Measurements from ENCODE around the gene NUDT12. TPM values are rescaled to one million over a fixed set of nuclear protein-coding genes. Genes with fewer than 3 reads are reported as not detected.

Gene NUDT12
- total RNA-seq, 1 experiment from 2014 or later: 11.3 TPM

DNA sequence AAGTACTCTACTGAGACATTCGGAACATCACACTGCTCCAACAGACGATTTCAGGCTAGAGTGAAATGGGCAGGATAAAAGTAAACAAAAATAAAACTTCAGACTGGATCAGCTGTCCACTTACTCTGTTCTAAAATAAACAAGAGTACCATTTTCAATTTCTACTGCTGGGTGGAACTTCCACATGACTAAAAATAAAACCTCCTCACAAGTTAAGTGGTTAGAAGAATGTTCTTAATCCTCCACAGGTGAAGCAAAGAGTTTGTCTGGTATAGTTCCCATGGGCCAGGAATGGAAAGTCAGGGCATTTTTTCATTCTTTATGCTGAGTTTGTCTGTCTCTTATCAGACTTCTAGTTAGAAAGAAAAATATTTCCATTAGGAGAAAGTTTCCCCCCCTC is 15.7 kb downstream of the NUDT12 start:
- no peak overlapping the region for H2BK120ac ChIP-seq (ENCODE audit: low read depth, low read length, poor library complexity, severe bottlenecking)
- no peak overlapping the region for H3K56ac ChIP-seq (ENCODE audit: insufficient read length, low read depth, low read length)
- Mint-ChIP-seq H3K4me3 (no peak overlapping the region), H3K27me3 (ENCODE audit: low read depth) (no peaks in the 10 kb centered on the region), H3K27ac (no peak overlapping the region; a peak in 1 of 7 replicates), H3K36me3 (ENCODE audit: insufficient read depth in 1 of 3, low read depth in 3 of 3) (peaks cover 0 to 15% (median 13%) of the 10 kb centered on the region in 3 experiments; a peak in 5 of 7 replicates), H3K9me3 (no peaks in the 10 kb centered on the region), H3K4me1 (no peaks in the 10 kb centered on the region)
- no peak overlapping the region for H3K4me2 ChIP-seq (ENCODE audit: insufficient read depth, insufficient read length, low read length)
- H3T11ph ChIP-seq (ENCODE audit: low read length): no peak overlapping the region
- no peak overlapping the region for H2BK5ac ChIP-seq (ENCODE audit: insufficient read length, low read length)
- H2BK12ac ChIP-seq (ENCODE audit: insufficient read length, low read depth, low read length): no peak overlapping the region
- H3K9ac ChIP-seq (ENCODE audit: extremely low read depth, insufficient read length, low read length): no peak overlapping the region
- no peak overlapping the region for H3K14ac ChIP-seq (ENCODE audit: insufficient read depth, low read length)
- H3K23ac ChIP-seq (ENCODE audit: insufficient read length, low read depth, low read length): no peak overlapping the region
- no peak for DNase-seq
- no peak overlapping the region for H3K4ac ChIP-seq (ENCODE audit: low read depth, low read length)
- no peak overlapping the region for H4K5ac ChIP-seq (ENCODE audit: insufficient read length, low read depth, low read length)
- no peaks in the 10 kb centered on the region for H4K20me1 ChIP-seq (ENCODE audit: control insufficient read depth, insufficient read depth, insufficient read length)
- no peak overlapping the region for H2BK15ac ChIP-seq (ENCODE audit: low read depth, low read length)
- H3K9me3 ChIP-seq (ENCODE audit: control insufficient read depth, low read depth, low read length): no peaks in the 10 kb centered on the region
- H3K4me1 ChIP-seq (ENCODE audit: insufficient read depth, low read length): no peaks in the 10 kb centered on the region
- H2AK5ac ChIP-seq (ENCODE audit: insufficient read length, low read length): no peak overlapping the region
- H4K8ac ChIP-seq (replicated peaks; ENCODE audit: insufficient read length, low read depth, low read length): no peak overlapping the region
- H4K91ac ChIP-seq (ENCODE audit: insufficient read length, low read depth, low read length): no peak overlapping the region
- no peak overlapping the region for H2AFZ ChIP-seq (ENCODE audit: low read length)
- TF ChIP-seq, protein P1, sequence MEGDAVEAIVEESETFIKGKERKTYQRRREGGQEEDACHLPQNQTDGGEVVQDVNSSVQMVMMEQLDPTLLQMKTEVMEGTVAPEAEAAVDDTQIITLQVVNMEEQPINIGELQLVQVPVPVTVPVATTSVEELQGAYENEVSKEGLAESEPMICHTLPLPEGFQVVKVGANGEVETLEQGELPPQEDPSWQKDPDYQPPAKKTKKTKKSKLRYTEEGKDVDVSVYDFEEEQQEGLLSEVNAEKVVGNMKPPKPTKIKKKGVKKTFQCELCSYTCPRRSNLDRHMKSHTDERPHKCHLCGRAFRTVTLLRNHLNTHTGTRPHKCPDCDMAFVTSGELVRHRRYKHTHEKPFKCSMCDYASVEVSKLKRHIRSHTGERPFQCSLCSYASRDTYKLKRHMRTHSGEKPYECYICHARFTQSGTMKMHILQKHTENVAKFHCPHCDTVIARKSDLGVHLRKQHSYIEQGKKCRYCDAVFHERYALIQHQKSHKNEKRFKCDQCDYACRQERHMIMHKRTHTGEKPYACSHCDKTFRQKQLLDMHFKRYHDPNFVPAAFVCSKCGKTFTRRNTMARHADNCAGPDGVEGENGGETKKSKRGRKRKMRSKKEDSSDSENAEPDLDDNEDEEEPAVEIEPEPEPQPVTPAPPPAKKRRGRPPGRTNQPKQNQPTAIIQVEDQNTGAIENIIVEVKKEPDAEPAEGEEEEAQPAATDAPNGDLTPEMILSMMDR (conservative IDR thresholded peaks at IDR 0.05): no peak
- no peak overlapping the region for H3K18ac ChIP-seq (ENCODE audit: insufficient read length, low read depth, low read length)
- H3K23me2 ChIP-seq (ENCODE audit: insufficient read length, low read depth, low read length, poor library complexity, severe bottlenecking): no peaks in the 10 kb centered on the region
- H3K79me1 ChIP-seq (ENCODE audit: insufficient read depth, low read depth, low read length, poor library complexity, severe bottlenecking): no peaks in the 10 kb centered on the region
- H2BK20ac ChIP-seq (ENCODE audit: low read depth, low read length, poor library complexity, severe bottlenecking): no peak overlapping the region
- H3K27ac ChIP-seq (ENCODE audit: insufficient read length, low read depth, low read length): no peak overlapping the region
- no peaks in the 10 kb centered on the region for H3K79me2 ChIP-seq (ENCODE audit: insufficient read depth, low read length)
- WGBS (ENCODE audit: extremely low coverage, insufficient read length, low lambda C conversion rate): no CpG with 5 or more reads among the region's 2 CpGs
- no peaks in the 10 kb centered on the region for H3K27me3 ChIP-seq (ENCODE audit: insufficient read depth, low read length)

Data from H9 (cell line).